T-helper 22 cell (primary cell): ENCODE results near the gene ARL15.
"Not testable (repeated sequence)": the region's sequence is repeated elsewhere in the genome, so short reads cannot be mapped to it uniquely, and the experiment has no call there.

ENCODE experiments used
- DNase-seq: peaks from one replicate; pipeline ENCODE4 v3.0.0-alpha.2; 2020; ENCODE audit warnings: low read depth

ARL15 gene

GRCh38 chr5:54090495-54091120 is 219.8 kb downstream of the ARL15 start:
- DNase-seq = no peak

GRCh38 chr5:54088081-54088480 is 222.3 kb downstream of the ARL15 start:
- DNase-seq = no peak

GRCh38 chr5:54087436-54087835 is 222.9 kb downstream of the ARL15 start:
- no peak for DNase-seq

GRCh38 chr5:54086191-54086590 is 224.2 kb downstream of the ARL15 start:
- DNase-seq = no peak

- DNase-seq = no peak
These were observed 225.7 kb downstream of the ARL15 start for GRCh38 chr5:54084696-54085095.

GRCh38 chr5:54083851-54084250 is 226.5 kb downstream of the ARL15 start:
- no peak for DNase-seq

- no peak for DNase-seq
These were observed 227.1 kb downstream of the ARL15 start for GRCh38 chr5:54083245-54083644.

GRCh38 chr5:54081415-54081814 is 229.0 kb downstream of the ARL15 start:
- DNase-seq = no peak

GRCh38 chr5:54080831-54081230 is 229.5 kb downstream of the ARL15 start:
- no peak for DNase-seq

GRCh38 chr5:54073735-54074134 is 236.6 kb downstream of the ARL15 start:
- no peak for DNase-seq

GRCh38 chr5:54073131-54073530 is 237.2 kb downstream of the ARL15 start:
- DNase-seq = no peak

- DNase-seq = no peak
These were observed 243.9 kb downstream of the ARL15 start for GRCh38 chr5:54066433-54066832.

GRCh38 chr5:54063817-54064216 is 246.6 kb downstream of the ARL15 start:
- no peak for DNase-seq

GRCh38 chr5:54062958-54063357 is 247.4 kb downstream of the ARL15 start:
- no peak for DNase-seq

GRCh38 chr5:54060919-54061318 is 249.5 kb downstream of the ARL15 start:
- not testable (repeated sequence) for DNase-seq

GRCh38 chr5:54049963-54050362 is 260.4 kb downstream of the ARL15 start:
- no peak for DNase-seq

- DNase-seq = no peak
These were observed 261.2 kb downstream of the ARL15 start for GRCh38 chr5:54049144-54049543.

- DNase-seq = no peak
These were observed 265.1 kb downstream of the ARL15 start for GRCh38 chr5:54045077-54045792.

GRCh38 chr5:54044276-54044675 is 266.1 kb downstream of the ARL15 start:
- DNase-seq = not testable (repeated sequence)

- DNase-seq = no peak
These were observed 269.6 kb downstream of the ARL15 start for GRCh38 chr5:54040804-54041203.

- no peak for DNase-seq
These were observed 270.4 kb downstream of the ARL15 start for GRCh38 chr5:54040018-54040417.

GRCh38 chr5:54037205-54037604 is 273.2 kb downstream of the ARL15 start:
- no peak for DNase-seq

- DNase-seq = no peak
These were observed 279.4 kb downstream of the ARL15 start for GRCh38 chr5:54030981-54031380.

- DNase-seq = no peak
These were observed 285.9 kb downstream of the ARL15 start for GRCh38 chr5:54024466-54024865.
